HepG2 (cell line): ENCODE measurements around the gene MCF2L. TPM values are rescaled to one million over a fixed set of nuclear protein-coding genes. Genes with fewer than 3 reads are reported as not detected.

Source experiments
- CEBPB ChIP-seq: IDR thresholded peaks from 2 replicates; pipeline ENCODE4 v1.6.1; 2011; ENCODE audit warnings: low read depth, low read length, improper control_type of control experiment, borderline replicate concordance
- DPF2 ChIP-seq: sonication (generic); formaldehyde crosslinking; IDR thresholded peaks from 2 replicates; pipeline ENCODE4 v1.4.0; 2020; ENCODE audit warnings: mild to moderate bottlenecking, low read depth, missing genetic modification reagents, borderline replicate concordance
- ERF ChIP-seq: IDR thresholded peaks from 2 replicates; pipeline ENCODE4 v1.6.1; 2018; ENCODE audit warnings: missing biosample characterization, missing genetic modification reagents
- JDP2 ChIP-seq: sonication (generic); formaldehyde crosslinking; IDR thresholded peaks from 2 replicates; pipeline ENCODE4 v1.8.1; 2022; ENCODE audit warnings: missing genetic modification reagents, borderline replicate concordance
- MIXL1 ChIP-seq: IDR thresholded peaks from 2 replicates; pipeline ENCODE4 v1.6.1; 2016
- REXO4 ChIP-seq: sonication (generic); formaldehyde crosslinking; IDR thresholded peaks from 2 replicates; pipeline ENCODE4 v1.8.0; 2022; ENCODE audit warnings: missing genetic modification reagents, mild to moderate bottlenecking, borderline replicate concordance
- ZFP41 ChIP-seq: sonication (generic); formaldehyde crosslinking; IDR thresholded peaks from 2 replicates; pipeline ENCODE4 v1.4.0; 2020; ENCODE audit warnings: mild to moderate bottlenecking, missing genetic modification reagents, borderline replicate concordance
- ZNF335 ChIP-seq: sonication (generic); formaldehyde crosslinking; IDR thresholded peaks from 2 replicates; pipeline ENCODE4 v1.4.0; 2020; ENCODE audit warnings: missing genetic modification reagents
- ZNF556 ChIP-seq: sonication (generic); formaldehyde crosslinking; IDR thresholded peaks from 2 replicates; pipeline ENCODE4 v1.4.0; 2020; ENCODE audit warnings: mild to moderate bottlenecking, missing genetic modification reagents, borderline replicate concordance
- polyA plus RNA-seq, 8 experiments: library from polyadenylated mRNA; depleted of rRNA in 3 of 8; stranded (reverse) in 7 of 8; unstranded in 1 of 8; fragments of >200 nt; fragmentation: Illumina TruSeq in 4 of 8; extraction: Trizol in 4 of 8; gene quantifications; 2 replicates each; pipeline versions ENCODE4 v1.2.1 to v1.2.3, GENCODE V29; 2011 to 2016; ENCODE audit warnings: low read depth in 4 of 8, missing spikeins in 1 of 8, mixed read lengths in 1 of 8; ENCODE audit not compliant: insufficient read depth in 1 of 8
- total RNA-seq, 5 experiments: library from RNA; depleted of rRNA; stranded (reverse); fragments of >200 nt; fragmentation: Illumina TruSeq; extraction: Trizol; gene quantifications; 2 replicates each; pipeline ENCODE4 v1.2.3, GENCODE V29; 2016; ENCODE audit warnings: low read depth in 1 of 5
- TF ChIP-seq, protein P1 (sequence below): sonication (generic); formaldehyde crosslinking; IDR thresholded peaks from 2 replicates; pipeline ENCODE4 v1.5.0; 2020; ENCODE audit warnings: missing genetic modification reagents, mild to moderate bottlenecking, borderline replicate concordance
- TF ChIP-seq, protein P2 (sequence below): sonication (generic); formaldehyde crosslinking; IDR thresholded peaks from 2 replicates; pipeline ENCODE4 v1.5.0; 2020; ENCODE audit warnings: missing genetic modification reagents
- TF ChIP-seq, protein P3 (sequence below): sonication (generic); formaldehyde crosslinking; IDR thresholded peaks from 2 replicates; pipeline ENCODE4 v1.8.1; 2023; ENCODE audit warnings: mild to moderate bottlenecking, moderate library complexity, missing genetic modification reagents
- TF ChIP-seq, protein P4 (sequence below): sonication (generic); formaldehyde crosslinking; conservative IDR thresholded peaks from 2 replicates; pipeline ENCODE4 v1.5.0; 2020; ENCODE audit warnings: missing genetic modification reagents
- TF ChIP-seq, protein P5 (sequence below): sonication (generic); formaldehyde crosslinking; IDR thresholded peaks from 2 replicates; pipeline ENCODE4 v1.4.0; 2020; ENCODE audit warnings: missing genetic modification reagents
- TF ChIP-seq, protein P6 (sequence below): sonication (generic); formaldehyde crosslinking; IDR thresholded peaks from 2 replicates; pipeline ENCODE4 v1.5.1; 2020; ENCODE audit warnings: mild to moderate bottlenecking, missing genetic modification reagents, moderate library complexity

Gene MCF2L
- total and polyA plus RNA-seq, 2 of the 13 experiments (the other 11 are each of a cell fraction or from before 2014, with no cell fraction given), result 19.4 to 28.4 TPM

DNA sequence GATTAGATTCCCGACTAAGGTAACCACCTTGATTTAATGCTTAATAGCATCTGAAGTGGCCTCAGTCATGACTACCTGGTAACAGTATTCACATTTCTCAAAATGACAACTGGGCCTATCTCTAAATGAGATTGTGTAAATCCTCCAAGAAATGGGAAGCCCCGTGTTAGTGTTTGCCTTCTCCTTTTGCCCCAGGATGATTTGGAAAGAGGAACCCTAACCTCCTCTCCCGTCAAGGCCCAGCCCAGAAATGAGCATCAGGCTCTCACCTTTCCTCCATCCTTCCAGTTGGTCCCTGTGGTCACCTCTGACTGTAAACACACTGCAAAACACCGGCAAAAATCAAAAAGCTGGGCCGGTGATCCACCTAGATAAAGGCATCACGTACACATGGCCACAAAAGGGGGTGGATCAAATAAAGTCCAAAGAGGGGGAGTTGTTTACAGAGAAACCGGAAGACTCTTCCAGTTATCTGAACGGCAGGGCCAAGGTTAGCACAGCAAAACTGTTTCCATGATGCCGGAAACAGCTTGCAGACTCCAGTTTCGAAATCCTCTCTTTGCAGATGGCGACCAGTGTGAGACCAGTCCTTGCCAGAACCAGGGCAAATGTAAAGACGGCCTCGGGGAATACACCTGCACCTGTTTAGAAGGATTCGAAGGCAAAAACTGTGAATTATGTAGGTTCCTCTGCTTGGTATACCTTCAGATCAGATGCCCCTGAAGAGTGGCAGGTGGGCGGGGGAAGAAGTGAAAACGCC is 170.0 kb downstream of the MCF2L start (continued):
- peak; percentile 91; the same call in 1 of the 2 replicates for TF ChIP-seq ZNF556 (CRISPR knock-in tag)
- peak; percentile 97 for TF ChIP-seq ERF (CRISPR knock-in tag)
- TF ChIP-seq, protein P1, sequence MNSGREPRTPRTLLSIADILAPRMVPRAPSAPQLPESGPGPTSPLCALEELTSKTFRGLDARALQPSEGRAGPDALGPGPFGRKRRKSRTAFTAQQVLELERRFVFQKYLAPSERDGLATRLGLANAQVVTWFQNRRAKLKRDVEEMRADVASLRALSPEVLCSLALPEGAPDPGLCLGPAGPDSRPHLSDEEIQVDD (CRISPR knock-in tag), result no peak
- TF ChIP-seq, protein P2, sequence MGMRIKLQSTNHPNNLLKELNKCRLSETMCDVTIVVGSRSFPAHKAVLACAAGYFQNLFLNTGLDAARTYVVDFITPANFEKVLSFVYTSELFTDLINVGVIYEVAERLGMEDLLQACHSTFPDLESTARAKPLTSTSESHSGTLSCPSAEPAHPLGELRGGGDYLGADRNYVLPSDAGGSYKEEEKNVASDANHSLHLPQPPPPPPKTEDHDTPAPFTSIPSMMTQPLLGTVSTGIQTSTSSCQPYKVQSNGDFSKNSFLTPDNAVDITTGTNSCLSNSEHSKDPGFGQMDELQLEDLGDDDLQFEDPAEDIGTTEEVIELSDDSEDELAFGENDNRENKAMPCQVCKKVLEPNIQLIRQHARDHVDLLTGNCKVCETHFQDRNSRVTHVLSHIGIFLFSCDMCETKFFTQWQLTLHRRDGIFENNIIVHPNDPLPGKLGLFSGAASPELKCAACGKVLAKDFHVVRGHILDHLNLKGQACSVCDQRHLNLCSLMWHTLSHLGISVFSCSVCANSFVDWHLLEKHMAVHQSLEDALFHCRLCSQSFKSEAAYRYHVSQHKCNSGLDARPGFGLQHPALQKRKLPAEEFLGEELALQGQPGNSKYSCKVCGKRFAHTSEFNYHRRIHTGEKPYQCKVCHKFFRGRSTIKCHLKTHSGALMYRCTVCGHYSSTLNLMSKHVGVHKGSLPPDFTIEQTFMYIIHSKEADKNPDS (CRISPR knock-in tag), result no peak; the same call in 1 of the 2 replicates
- TF ChIP-seq REXO4, result no peak
- no peak; the same call in 1 of the 2 replicates for TF ChIP-seq MIXL1
- TF ChIP-seq, protein P3, sequence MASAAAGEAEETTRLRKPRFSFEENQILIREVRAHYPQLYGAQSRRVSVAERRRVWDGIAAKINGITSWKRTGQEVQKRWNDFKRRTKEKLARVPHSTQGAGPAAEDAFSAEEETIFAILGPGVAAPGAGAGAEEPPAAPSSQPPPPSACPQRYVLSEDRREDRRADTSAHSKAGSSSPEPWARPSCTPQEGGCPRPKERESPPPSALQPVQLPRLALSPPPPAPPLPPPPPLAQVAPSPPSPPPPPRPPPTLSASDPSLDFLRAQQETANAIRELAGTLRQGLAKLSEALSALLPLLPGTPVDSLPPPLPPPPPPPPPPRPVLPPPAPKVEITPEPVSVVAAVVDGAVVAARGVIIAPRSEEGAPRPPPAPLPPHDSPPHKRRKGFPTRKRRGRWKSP, result peak; percentile 87
- TF ChIP-seq, protein P4, sequence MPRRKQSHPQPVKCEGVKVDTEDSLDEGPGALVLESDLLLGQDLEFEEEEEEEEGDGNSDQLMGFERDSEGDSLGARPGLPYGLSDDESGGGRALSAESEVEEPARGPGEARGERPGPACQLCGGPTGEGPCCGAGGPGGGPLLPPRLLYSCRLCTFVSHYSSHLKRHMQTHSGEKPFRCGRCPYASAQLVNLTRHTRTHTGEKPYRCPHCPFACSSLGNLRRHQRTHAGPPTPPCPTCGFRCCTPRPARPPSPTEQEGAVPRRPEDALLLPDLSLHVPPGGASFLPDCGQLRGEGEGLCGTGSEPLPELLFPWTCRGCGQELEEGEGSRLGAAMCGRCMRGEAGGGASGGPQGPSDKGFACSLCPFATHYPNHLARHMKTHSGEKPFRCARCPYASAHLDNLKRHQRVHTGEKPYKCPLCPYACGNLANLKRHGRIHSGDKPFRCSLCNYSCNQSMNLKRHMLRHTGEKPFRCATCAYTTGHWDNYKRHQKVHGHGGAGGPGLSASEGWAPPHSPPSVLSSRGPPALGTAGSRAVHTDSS (CRISPR knock-in tag), result no peak
- peak; percentile 12; the same call in 1 of the 2 replicates for TF ChIP-seq ZFP41 (CRISPR knock-in tag)
- TF ChIP-seq, protein P5, sequence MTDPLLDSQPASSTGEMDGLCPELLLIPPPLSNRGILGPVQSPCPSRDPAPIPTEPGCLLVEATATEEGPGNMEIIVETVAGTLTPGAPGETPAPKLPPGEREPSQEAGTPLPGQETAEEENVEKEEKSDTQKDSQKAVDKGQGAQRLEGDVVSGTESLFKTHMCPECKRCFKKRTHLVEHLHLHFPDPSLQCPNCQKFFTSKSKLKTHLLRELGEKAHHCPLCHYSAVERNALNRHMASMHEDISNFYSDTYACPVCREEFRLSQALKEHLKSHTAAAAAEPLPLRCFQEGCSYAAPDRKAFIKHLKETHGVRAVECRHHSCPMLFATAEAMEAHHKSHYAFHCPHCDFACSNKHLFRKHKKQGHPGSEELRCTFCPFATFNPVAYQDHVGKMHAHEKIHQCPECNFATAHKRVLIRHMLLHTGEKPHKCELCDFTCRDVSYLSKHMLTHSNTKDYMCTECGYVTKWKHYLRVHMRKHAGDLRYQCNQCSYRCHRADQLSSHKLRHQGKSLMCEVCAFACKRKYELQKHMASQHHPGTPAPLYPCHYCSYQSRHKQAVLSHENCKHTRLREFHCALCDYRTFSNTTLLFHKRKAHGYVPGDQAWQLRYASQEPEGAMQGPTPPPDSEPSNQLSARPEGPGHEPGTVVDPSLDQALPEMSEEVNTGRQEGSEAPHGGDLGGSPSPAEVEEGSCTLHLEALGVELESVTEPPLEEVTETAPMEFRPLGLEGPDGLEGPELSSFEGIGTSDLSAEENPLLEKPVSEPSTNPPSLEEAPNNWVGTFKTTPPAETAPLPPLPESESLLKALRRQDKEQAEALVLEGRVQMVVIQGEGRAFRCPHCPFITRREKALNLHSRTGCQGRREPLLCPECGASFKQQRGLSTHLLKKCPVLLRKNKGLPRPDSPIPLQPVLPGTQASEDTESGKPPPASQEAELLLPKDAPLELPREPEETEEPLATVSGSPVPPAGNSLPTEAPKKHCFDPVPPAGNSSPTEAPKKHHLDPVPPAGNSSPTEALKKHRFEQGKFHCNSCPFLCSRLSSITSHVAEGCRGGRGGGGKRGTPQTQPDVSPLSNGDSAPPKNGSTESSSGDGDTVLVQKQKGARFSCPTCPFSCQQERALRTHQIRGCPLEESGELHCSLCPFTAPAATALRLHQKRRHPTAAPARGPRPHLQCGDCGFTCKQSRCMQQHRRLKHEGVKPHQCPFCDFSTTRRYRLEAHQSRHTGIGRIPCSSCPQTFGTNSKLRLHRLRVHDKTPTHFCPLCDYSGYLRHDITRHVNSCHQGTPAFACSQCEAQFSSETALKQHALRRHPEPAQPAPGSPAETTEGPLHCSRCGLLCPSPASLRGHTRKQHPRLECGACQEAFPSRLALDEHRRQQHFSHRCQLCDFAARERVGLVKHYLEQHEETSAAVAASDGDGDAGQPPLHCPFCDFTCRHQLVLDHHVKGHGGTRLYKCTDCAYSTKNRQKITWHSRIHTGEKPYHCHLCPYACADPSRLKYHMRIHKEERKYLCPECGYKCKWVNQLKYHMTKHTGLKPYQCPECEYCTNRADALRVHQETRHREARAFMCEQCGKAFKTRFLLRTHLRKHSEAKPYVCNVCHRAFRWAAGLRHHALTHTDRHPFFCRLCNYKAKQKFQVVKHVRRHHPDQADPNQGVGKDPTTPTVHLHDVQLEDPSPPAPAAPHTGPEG (CRISPR knock-in tag), result peak; percentile 76; the same call in 1 of the 2 replicates
- TF ChIP-seq ZNF335, result peak; percentile 65; the same call in 1 of the 2 replicates
- no peak for TF ChIP-seq JDP2 (CRISPR knock-in tag)
- TF ChIP-seq, protein P6, sequence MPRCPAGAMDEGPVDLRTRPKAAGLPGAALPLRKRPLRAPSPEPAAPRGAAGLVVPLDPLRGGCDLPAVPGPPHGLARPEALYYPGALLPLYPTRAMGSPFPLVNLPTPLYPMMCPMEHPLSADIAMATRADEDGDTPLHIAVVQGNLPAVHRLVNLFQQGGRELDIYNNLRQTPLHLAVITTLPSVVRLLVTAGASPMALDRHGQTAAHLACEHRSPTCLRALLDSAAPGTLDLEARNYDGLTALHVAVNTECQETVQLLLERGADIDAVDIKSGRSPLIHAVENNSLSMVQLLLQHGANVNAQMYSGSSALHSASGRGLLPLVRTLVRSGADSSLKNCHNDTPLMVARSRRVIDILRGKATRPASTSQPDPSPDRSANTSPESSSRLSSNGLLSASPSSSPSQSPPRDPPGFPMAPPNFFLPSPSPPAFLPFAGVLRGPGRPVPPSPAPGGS, result peak; percentile 79; the same call in 1 of the 2 replicates
- TF ChIP-seq DPF2 (CRISPR knock-in tag), result peak; percentile 92; the same call in 1 of the 2 replicates
- peak; percentile 88 for TF ChIP-seq CEBPB
